ENCODE measurements around the gene WFS1. TPM values are rescaled to one million over a fixed set of nuclear protein-coding genes. Genes with fewer than 3 reads are reported as not detected.

WFS1 gene
- total and polyA plus RNA-seq, 2 of the 13 experiments (the other 11 are each of a cell fraction or from before 2014, with no cell fraction given), result 39.1 to 42.2 TPM

- TF ChIP-seq STAG1 (CRISPR knock-in tag; IDR thresholded peaks at IDR 0.05), result no peak
- TF ChIP-seq ZNF318 (CRISPR knock-in tag; IDR thresholded peaks at IDR 0.05), result no peak
- TF ChIP-seq, protein P1, sequence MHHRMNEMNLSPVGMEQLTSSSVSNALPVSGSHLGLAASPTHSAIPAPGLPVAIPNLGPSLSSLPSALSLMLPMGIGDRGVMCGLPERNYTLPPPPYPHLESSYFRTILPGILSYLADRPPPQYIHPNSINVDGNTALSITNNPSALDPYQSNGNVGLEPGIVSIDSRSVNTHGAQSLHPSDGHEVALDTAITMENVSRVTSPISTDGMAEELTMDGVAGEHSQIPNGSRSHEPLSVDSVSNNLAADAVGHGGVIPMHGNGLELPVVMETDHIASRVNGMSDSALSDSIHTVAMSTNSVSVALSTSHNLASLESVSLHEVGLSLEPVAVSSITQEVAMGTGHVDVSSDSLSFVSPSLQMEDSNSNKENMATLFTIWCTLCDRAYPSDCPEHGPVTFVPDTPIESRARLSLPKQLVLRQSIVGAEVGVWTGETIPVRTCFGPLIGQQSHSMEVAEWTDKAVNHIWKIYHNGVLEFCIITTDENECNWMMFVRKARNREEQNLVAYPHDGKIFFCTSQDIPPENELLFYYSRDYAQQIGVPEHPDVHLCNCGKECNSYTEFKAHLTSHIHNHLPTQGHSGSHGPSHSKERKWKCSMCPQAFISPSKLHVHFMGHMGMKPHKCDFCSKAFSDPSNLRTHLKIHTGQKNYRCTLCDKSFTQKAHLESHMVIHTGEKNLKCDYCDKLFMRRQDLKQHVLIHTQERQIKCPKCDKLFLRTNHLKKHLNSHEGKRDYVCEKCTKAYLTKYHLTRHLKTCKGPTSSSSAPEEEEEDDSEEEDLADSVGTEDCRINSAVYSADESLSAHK (CRISPR knock-in tag; IDR thresholded peaks at IDR 0.05; ENCODE audit: borderline replicate concordance), result no peak
- no peak for TF ChIP-seq GMEB2 (CRISPR knock-in tag; IDR thresholded peaks at IDR 0.05; ENCODE audit: low read depth)
- no peak for TF ChIP-seq HMG20B (CRISPR knock-in tag; conservative IDR thresholded peaks at IDR 0.05)
- TF ChIP-seq PCBP2 (optimal IDR thresholded peaks at IDR 0.05; ENCODE audit: low read depth, low read length, poor library complexity, severe bottlenecking), result no peak
- peak; percentile 66; the same call in 1 of the 2 replicates for TF ChIP-seq ZNF563 (CRISPR knock-in tag; IDR thresholded peaks at IDR 0.05)
- TF ChIP-seq ZNF629 (CRISPR knock-in tag; conservative IDR thresholded peaks at IDR 0.05), result no peak
- no peak for TF ChIP-seq ZFP82 (CRISPR knock-in tag; IDR thresholded peaks at IDR 0.05; ENCODE audit: borderline replicate concordance)
- TF ChIP-seq ATM (IDR thresholded peaks at IDR 0.05; ENCODE audit: borderline replicate concordance), result no peak
- no peak for TF ChIP-seq ZBTB1 (CRISPR knock-in tag; IDR thresholded peaks at IDR 0.05; ENCODE audit: borderline replicate concordance)
- TF ChIP-seq ZNF720 (CRISPR knock-in tag; IDR thresholded peaks at IDR 0.05), result no peak
- TF ChIP-seq PREB (CRISPR knock-in tag; IDR thresholded peaks at IDR 0.05), result no peak
- peak; percentile 34; the same call in 1 of the 2 replicates for TF ChIP-seq FOXO1 (CRISPR knock-in tag; IDR thresholded peaks at IDR 0.05)
These were observed at the start of gene WFS1 (continued) for GRCh38 chr4:6269616-6270511.
